ENCODE measurements around the gene KIF3B. TPM values are rescaled to one million over a fixed set of nuclear protein-coding genes. Genes with fewer than 3 reads are reported as not detected.
"Not testable (repeated sequence)": the region's sequence is repeated elsewhere in the genome, so short reads cannot be mapped to it uniquely, and the experiment has no call there.

KIF3B gene
- polyA plus RNA-seq, 1 experiment: 30.5 TPM

GRCh38 chr20:32238483-32239425, 38.7 kb upstream of the KIF3B start:
- ChIA-PET CTCF (no interaction called here), POLR2A (no interaction called here)
- no peak overlapping the region for H3K4me3 ChIP-seq (ENCODE audit: low read depth, low read length)
- no peak for DNase-seq (ENCODE audit: low read depth, low spot score)
- TF ChIP-seq CTCF (IDR thresholded peaks at IDR 0.05; ENCODE audit: low read depth, low read length): no peak
- H3K9me3 ChIP-seq (ENCODE audit: control insufficient read depth, insufficient read depth, low read length): no peaks in the 10 kb centered on the region; the same call in 1 of the 2 replicates
- H3K27me3 ChIP-seq (ENCODE audit: control insufficient read depth, insufficient read depth, low read length): no peaks in the 10 kb centered on the region
- H3K27ac ChIP-seq (ENCODE audit: low read depth, low read length): no peak overlapping the region

- no peak overlapping the region for H3K27ac ChIP-seq (ENCODE audit: low read depth, low read length)
- no peaks in the 10 kb centered on the region for H3K27me3 ChIP-seq (ENCODE audit: control insufficient read depth, insufficient read depth, low read length)
- no peak overlapping the region for H3K4me3 ChIP-seq (ENCODE audit: low read depth, low read length)
- POLR2A ChIA-PET: no interaction called here
- peak; percentile 20; the same call in 1 of the 2 replicates for TF ChIP-seq CTCF (IDR thresholded peaks at IDR 0.05; ENCODE audit: low read depth, low read length)
- H3K9me3 ChIP-seq (ENCODE audit: control insufficient read depth, insufficient read depth, low read length): no peaks in the 10 kb centered on the region; the same call in 1 of the 2 replicates
- CTCF ChIA-PET: no interaction called here
- no peak for DNase-seq (ENCODE audit: low read depth, low spot score)
Observed at GRCh38 chr20:32240205-32240604, 37.2 kb upstream of the KIF3B start.

- ChIA-PET POLR2A (no interaction called here), CTCF (interaction anchor here (0.6 kb wide), 1 partner anchor 215 kb away, joined by 5 read pairs; no protein-coding TSS in a partner anchor)
- H3K4me3 ChIP-seq (ENCODE audit: low read depth, low read length): no peak overlapping the region
Observed at GRCh38 chr20:32241807-32242206, 35.6 kb upstream of the KIF3B start.

GRCh38 chr20:32244150-32244823, 33.2 kb upstream of the KIF3B start:
- ChIA-PET CTCF (no interaction called here), POLR2A (no interaction called here)
- H3K27me3 ChIP-seq (ENCODE audit: control insufficient read depth, insufficient read depth, low read length): no peaks in the 10 kb centered on the region
- no peak for DNase-seq (ENCODE audit: low read depth, low spot score)
- no peak overlapping the region for H3K27ac ChIP-seq (ENCODE audit: low read depth, low read length)
- no peak overlapping the region for H3K4me3 ChIP-seq (ENCODE audit: low read depth, low read length)
- no peaks in the 10 kb centered on the region for H3K9me3 ChIP-seq (ENCODE audit: control insufficient read depth, insufficient read depth, low read length)
- no peak for TF ChIP-seq CTCF (IDR thresholded peaks at IDR 0.05; ENCODE audit: low read depth, low read length)

More at GRCh38 chr20:32241807-32242206, 35.6 kb upstream of the KIF3B start:
- TF ChIP-seq CTCF (IDR thresholded peaks at IDR 0.05; ENCODE audit: low read depth, low read length): no peak
- Histone ChIP-seq H3K27ac (ENCODE audit: low read depth, low read length) (no peak overlapping the region), H3K9me3 (ENCODE audit: control insufficient read depth, insufficient read depth, low read length) (no peaks in the 10 kb centered on the region; the same call in 1 of the 2 replicates), H3K27me3 (ENCODE audit: control insufficient read depth, insufficient read depth, low read length) (no peaks in the 10 kb centered on the region)
- no peak for DNase-seq (ENCODE audit: low read depth, low spot score)

GRCh38 chr20:32244959-32245358, 32.5 kb upstream of the KIF3B start:
- TF ChIP-seq CTCF (IDR thresholded peaks at IDR 0.05; ENCODE audit: low read depth, low read length): no peak
- H3K9me3 ChIP-seq (ENCODE audit: control insufficient read depth, insufficient read depth, low read length): no peaks in the 10 kb centered on the region
- no peak overlapping the region for H3K27ac ChIP-seq (ENCODE audit: low read depth, low read length)
- no peaks in the 10 kb centered on the region for H3K27me3 ChIP-seq (ENCODE audit: control insufficient read depth, insufficient read depth, low read length)
- ChIA-PET CTCF (interaction anchor here (0.5 kb wide), 1 partner anchor 513 kb away, joined by 4 read pairs; no protein-coding TSS in a partner anchor), POLR2A (no interaction called here)
- no peak overlapping the region for H3K4me3 ChIP-seq (ENCODE audit: low read depth, low read length)
- no peak for DNase-seq (ENCODE audit: low read depth, low spot score)

GRCh38 chr20:32246208-32246607, 31.2 kb upstream of the KIF3B start:
- H3K9me3 ChIP-seq (ENCODE audit: control insufficient read depth, insufficient read depth, low read length); H3K27ac ChIP-seq (ENCODE audit: low read depth, low read length); DNase-seq (ENCODE audit: low read depth, low spot score); POLR2A ChIA-PET; CTCF ChIA-PET; H3K27me3 ChIP-seq (ENCODE audit: control insufficient read depth, insufficient read depth, low read length); H3K4me3 ChIP-seq (ENCODE audit: low read depth, low read length): not testable (repeated sequence)

Data from AG04450 (cell line).